HG03565 (cell line): ENCODE results near the gene NTRK1.

Source experiments
- ATAC-seq: cut with Tn5 transposase; IDR thresholded peaks from one replicate; pipeline ENCODE4 v1.9.1; 2021; ENCODE audit warnings: mild to moderate bottlenecking, moderate library complexity; ENCODE audit not compliant: unreplicated experiment

NTRK1 gene

GRCh38 chr1:156929596-156930238 lies 69.1 kb downstream of the NTRK1 start:
- ATAC-seq, result no peak

- ATAC-seq, result no peak
These were observed 69.8 kb downstream of the NTRK1 start for GRCh38 chr1:156930483-156930882.
